Type B pancreatic cell (in vitro differentiated cells): ENCODE data around the gene OLIG2. TPM values are rescaled to one million over a fixed set of nuclear protein-coding genes. Genes with fewer than 3 reads are reported as not detected.

Experiments
- DNase-seq: peaks from one replicate; pipeline ENCODE4 v3.0.0; 2021; ENCODE audit warnings: mixed read lengths; ENCODE audit not compliant: unreplicated experiment; ENCODE audit errors: extremely low spot score
- H3K27ac Mint-ChIP-seq: 2 replicates; pipeline ENCODE4 v1.8.0; 2021; ENCODE audit warnings: mild to moderate bottlenecking, mixed read lengths
- H3K27me3 Mint-ChIP-seq: 2 replicates; pipeline ENCODE4 v1.8.0; 2021; ENCODE audit warnings: mixed read lengths
- H3K36me3 Mint-ChIP-seq: 2 replicates; pipeline ENCODE4 v1.8.0; 2021; ENCODE audit warnings: mixed read lengths
- H3K4me1 Mint-ChIP-seq: one replicate; pipeline ENCODE4 v1.8.0; 2021; ENCODE audit warnings: mixed read lengths; ENCODE audit not compliant: unreplicated experiment
- H3K4me3 Mint-ChIP-seq: 2 replicates; pipeline ENCODE4 v1.8.0; 2021; ENCODE audit warnings: mild to moderate bottlenecking, mixed read lengths
- H3K9me3 Mint-ChIP-seq: 2 replicates; pipeline ENCODE4 v1.8.0; 2021; ENCODE audit warnings: mixed read lengths
- total RNA-seq: library from RNA; stranded (reverse); gene quantifications from 2 replicates; pipeline ENCODE4 v1.2.1, GENCODE V29; 2021; ENCODE audit warnings: low replicate concordance
- TF ChIP-seq, protein P1 (sequence below): fragments of 200-600 bp; sonication (generic); conservative IDR thresholded peaks from 2 replicates; pipeline ENCODE4 v1.5.0; 2021; ENCODE audit warnings: antibody characterized with exemption, mild to moderate bottlenecking

OLIG2 gene
- total RNA-seq, 1 donor from 2014 or later, result 1.4 TPM

DNA sequence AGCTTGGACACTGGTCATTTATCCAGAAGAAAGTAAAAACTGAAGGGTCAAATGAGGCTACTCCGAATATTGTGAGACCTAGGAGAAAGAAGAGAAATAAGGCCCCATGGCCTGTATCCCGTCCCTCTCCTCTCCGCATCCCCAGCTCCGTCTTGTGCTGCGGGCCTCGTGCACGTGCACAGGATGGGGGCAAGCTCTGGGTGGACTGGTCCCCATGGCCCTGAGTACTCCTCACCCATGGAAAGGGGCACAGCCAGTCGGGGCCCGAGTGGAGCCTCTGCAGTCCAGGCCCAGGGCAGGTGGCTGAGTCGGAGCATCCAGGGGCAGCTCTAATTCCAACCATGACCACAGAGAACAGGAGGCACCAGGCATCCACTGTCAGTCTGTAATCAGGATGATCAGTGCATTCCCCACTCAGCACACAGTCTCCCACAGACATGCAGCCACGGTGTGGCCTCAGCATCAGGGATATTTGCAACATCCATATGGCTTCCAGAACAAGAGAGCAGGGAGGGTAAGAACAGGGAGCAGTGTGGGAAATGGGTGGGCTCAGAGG lies 31.7 kb downstream of the OLIG2 start:
- no peak for DNase-seq
- no peak overlapping the region for H3K27ac Mint-ChIP-seq
- no peak overlapping the region for H3K4me3 Mint-ChIP-seq
- TF ChIP-seq, protein P1, sequence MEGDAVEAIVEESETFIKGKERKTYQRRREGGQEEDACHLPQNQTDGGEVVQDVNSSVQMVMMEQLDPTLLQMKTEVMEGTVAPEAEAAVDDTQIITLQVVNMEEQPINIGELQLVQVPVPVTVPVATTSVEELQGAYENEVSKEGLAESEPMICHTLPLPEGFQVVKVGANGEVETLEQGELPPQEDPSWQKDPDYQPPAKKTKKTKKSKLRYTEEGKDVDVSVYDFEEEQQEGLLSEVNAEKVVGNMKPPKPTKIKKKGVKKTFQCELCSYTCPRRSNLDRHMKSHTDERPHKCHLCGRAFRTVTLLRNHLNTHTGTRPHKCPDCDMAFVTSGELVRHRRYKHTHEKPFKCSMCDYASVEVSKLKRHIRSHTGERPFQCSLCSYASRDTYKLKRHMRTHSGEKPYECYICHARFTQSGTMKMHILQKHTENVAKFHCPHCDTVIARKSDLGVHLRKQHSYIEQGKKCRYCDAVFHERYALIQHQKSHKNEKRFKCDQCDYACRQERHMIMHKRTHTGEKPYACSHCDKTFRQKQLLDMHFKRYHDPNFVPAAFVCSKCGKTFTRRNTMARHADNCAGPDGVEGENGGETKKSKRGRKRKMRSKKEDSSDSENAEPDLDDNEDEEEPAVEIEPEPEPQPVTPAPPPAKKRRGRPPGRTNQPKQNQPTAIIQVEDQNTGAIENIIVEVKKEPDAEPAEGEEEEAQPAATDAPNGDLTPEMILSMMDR, result no peak
- peaks cover 62% of the 10 kb centered on the region for H3K27me3 Mint-ChIP-seq
- H3K36me3 Mint-ChIP-seq, result no peaks in the 10 kb centered on the region
- no peaks in the 10 kb centered on the region for H3K9me3 Mint-ChIP-seq
- peaks cover 4% of the 10 kb centered on the region for H3K4me1 Mint-ChIP-seq

- H3K9me3 Mint-ChIP-seq, result no peaks in the 10 kb centered on the region
- H3K27ac Mint-ChIP-seq, result no peak overlapping the region
- H3K27me3 Mint-ChIP-seq, result peaks cover 66% of the 10 kb centered on the region
- H3K4me3 Mint-ChIP-seq, result no peak overlapping the region
- TF ChIP-seq, protein P1, result no peak
- no peaks in the 10 kb centered on the region for H3K36me3 Mint-ChIP-seq
- H3K4me1 Mint-ChIP-seq, result peaks cover 4% of the 10 kb centered on the region
- DNase-seq, result no peak
Measured at GRCh38 chr21:33058527-33058926, 32.8 kb downstream of the OLIG2 start.

GRCh38 chr21:33058957-33059356 lies 33.2 kb downstream of the OLIG2 start:
- Mint-ChIP-seq H3K27me3 (peaks cover 70% of the 10 kb centered on the region), H3K4me3 (no peak overlapping the region), H3K36me3 (no peaks in the 10 kb centered on the region), H3K27ac (no peak overlapping the region), H3K9me3 (no peaks in the 10 kb centered on the region), H3K4me1 (peaks cover 4% of the 10 kb centered on the region)
- DNase-seq, result no peak
- TF ChIP-seq, protein P1, result no peak

GRCh38 chr21:33059380-33059841 lies 33.7 kb downstream of the OLIG2 start:
- Mint-ChIP-seq H3K4me3 (no peak overlapping the region), H3K4me1 (peaks cover 4% of the 10 kb centered on the region), H3K27ac (no peak overlapping the region), H3K27me3 (peaks cover 74% of the 10 kb centered on the region), H3K9me3 (no peaks in the 10 kb centered on the region), H3K36me3 (no peaks in the 10 kb centered on the region)
- TF ChIP-seq, protein P1, result no peak
- DNase-seq, result no peak

DNA sequence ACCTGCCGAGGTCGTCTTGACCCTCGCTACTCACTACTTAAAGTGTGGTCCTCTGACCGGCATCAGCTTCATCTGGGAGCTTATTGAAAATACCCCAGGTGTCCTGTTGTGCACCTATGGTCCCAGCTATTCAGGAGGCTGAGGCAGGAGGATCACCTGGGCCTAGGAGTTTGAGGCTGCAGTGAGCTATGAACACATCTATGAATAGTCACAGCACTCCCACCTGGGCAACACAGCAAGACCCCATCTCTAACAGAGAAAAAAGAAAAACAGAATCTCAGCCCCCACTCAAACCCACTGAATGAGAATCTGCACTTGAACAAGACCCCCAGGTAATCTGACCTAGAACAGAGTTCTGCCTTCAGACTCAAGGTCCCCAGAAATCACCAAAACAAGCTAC lies 35.5 kb downstream of the OLIG2 start:
- Mint-ChIP-seq H3K9me3 (no peaks in the 10 kb centered on the region), H3K4me1 (peaks cover 4% of the 10 kb centered on the region), H3K27me3 (peaks cover 82% of the 10 kb centered on the region), H3K27ac (no peak overlapping the region), H3K4me3 (no peak overlapping the region), H3K36me3 (no peaks in the 10 kb centered on the region)
- TF ChIP-seq, protein P1, result no peak
- no peak for DNase-seq
